Measurements from ENCODE around the gene TMBIM1.
A peak's percentile ranks its signal among the peaks of the same experiment; 100 is the strongest.

TMBIM1 gene

DNA sequence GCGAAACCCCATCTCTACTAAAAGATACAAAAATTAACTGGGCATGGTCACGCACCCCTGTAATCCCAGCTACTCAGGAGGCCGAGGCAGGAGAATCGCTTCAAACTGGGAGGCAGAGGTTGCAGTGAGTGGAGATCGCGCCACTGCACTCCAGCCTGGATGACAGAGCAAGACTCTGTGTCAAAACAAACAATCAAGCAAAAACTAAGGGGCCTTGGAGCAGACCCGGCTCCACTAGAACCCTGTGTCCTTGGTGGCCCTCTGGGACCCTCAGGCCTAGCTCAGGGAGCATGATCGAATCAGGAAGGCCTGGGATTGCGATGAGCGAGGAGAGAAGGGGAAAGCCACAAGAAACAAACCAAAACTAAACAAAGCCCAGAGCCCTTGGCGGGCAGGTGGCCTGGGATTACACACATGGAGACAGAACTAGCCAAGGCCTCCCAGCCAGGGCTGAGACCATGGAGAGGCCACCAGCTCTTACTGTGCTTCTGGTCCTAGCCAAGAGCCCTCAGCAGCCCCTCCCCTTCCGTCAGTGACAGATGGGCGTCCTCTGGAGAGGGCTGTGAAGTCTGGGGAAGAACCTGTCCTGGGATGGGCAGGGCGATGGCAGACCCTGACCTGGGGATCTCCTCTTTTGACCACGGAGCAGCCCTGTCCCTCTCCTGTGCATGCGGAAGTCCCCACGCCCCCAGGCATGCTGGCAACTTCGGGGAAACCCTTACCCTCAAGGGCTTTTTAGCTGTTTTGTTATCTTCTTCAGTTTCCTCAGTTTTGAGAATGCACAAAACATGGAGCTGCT is 36.9 kb upstream of the TMBIM1 start:
- Histone ChIP-seq H3K27ac (ENCODE audit: extremely low read depth, low read depth, low read length) (no peak overlapping the region), H3K36me3 (ENCODE audit: control insufficient read depth in 2 of 2, insufficient read depth in 1 of 2, low read length in 2 of 2) (no peaks in the 10 kb centered on the region), H3K4me1 (ENCODE audit: control insufficient read depth, insufficient read depth, low read length) (peaks cover 4% of the 10 kb centered on the region), H3K4me3 (ENCODE audit: low read depth, low read length) (no peak overlapping the region), H3K9me3 (ENCODE audit: control insufficient read depth, insufficient read depth, low read depth, low read length) (no peaks in the 10 kb centered on the region)
- ChIA-PET CTCF (interaction anchor here (0.6 to 1.2 kb wide), 3 partner anchors 10 to 54 kb away, joined by 3 to 4 read pairs (median 3); no protein-coding TSS in a partner anchor), POLR2A (no interaction called here)
- TF ChIP-seq, protein P1, sequence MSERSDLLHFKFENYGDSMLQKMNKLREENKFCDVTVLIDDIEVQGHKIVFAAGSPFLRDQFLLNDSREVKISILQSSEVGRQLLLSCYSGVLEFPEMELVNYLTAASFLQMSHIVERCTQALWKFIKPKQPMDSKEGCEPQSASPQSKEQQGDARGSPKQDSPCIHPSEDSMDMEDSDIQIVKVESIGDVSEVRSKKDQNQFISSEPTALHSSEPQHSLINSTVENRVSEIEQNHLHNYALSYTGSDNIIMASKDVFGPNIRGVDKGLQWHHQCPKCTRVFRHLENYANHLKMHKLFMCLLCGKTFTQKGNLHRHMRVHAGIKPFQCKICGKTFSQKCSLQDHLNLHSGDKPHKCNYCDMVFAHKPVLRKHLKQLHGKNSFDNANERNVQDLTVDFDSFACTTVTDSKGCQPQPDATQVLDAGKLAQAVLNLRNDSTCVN (tag by site-specific recombination; optimal IDR thresholded peaks at IDR 0.05): no peak
- no peak for TF ChIP-seq ZNF19 (tag by site-specific recombination; IDR thresholded peaks at IDR 0.05; ENCODE audit: low read depth)
- TF ChIP-seq KLF1 (tag by site-specific recombination; IDR thresholded peaks at IDR 0.05): no peak
- no peak for TF ChIP-seq ZXDB (tag by site-specific recombination; IDR thresholded peaks at IDR 0.05)
- TF ChIP-seq, protein P2, sequence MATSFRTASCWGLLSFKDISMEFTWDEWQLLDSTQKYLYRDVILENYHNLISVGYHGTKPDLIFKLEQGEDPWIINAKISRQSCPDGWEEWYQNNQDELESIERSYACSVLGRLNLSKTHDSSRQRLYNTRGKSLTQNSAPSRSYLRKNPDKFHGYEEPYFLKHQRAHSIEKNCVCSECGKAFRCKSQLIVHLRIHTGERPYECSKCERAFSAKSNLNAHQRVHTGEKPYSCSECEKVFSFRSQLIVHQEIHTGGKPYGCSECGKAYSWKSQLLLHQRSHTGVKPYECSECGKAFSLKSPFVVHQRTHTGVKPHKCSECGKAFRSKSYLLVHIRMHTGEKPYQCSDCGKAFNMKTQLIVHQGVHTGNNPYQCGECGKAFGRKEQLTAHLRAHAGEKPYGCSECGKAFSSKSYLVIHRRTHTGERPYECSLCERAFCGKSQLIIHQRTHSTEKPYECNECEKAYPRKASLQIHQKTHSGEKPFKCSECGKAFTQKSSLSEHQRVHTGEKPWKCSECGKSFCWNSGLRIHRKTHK (tag by site-specific recombination; IDR thresholded peaks at IDR 0.05): no peak
- TF ChIP-seq MEIS1 (CRISPR knock-in tag; IDR thresholded peaks at IDR 0.05; ENCODE audit: borderline replicate concordance): no peak
- no peak for TF ChIP-seq HOXA7 (CRISPR knock-in tag; IDR thresholded peaks at IDR 0.05; ENCODE audit: borderline replicate concordance)
- no peak for TF ChIP-seq EGR2 (tag by site-specific recombination; IDR thresholded peaks at IDR 0.05; ENCODE audit: low read depth)
- TF ChIP-seq ZNF223 (tag by site-specific recombination; IDR thresholded peaks at IDR 0.05): no peak
- TF ChIP-seq ZFP69B (tag by site-specific recombination; IDR thresholded peaks at IDR 0.05): no peak
- TF ChIP-seq ZSCAN23 (tag by site-specific recombination; IDR thresholded peaks at IDR 0.05): no peak

DNA sequence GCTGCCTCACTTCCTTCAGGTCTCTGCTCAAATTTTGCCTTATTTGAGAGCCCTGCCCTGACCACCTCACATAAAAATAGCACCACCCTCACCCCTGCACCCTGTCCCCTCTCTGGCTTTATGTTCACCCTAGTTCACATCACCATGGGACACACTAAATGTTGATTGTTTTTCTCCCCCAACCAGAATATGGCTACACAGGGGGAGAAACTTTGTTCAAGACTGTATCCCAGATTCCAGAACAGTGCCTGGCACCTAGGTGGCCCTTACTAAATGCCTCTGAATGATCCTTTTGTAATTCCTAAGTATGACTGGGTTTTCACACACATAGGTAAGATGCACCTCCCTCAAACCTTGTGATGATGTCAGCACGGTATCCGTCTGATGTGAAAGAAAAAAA is 36.0 kb upstream of the TMBIM1 start:
- ChIA-PET POLR2A (no interaction called here), CTCF (no interaction called here)
- Histone ChIP-seq H3K4me3 (ENCODE audit: low read depth, low read length) (no peak overlapping the region), H3K36me3 (ENCODE audit: control insufficient read depth in 2 of 2, insufficient read depth in 1 of 2, low read length in 2 of 2) (no peaks in the 10 kb centered on the region), H3K9me3 (ENCODE audit: control insufficient read depth, insufficient read depth, low read depth, low read length) (no peaks in the 10 kb centered on the region), H3K4me1 (ENCODE audit: control insufficient read depth, insufficient read depth, low read length) (peaks cover 7% of the 10 kb centered on the region), H3K27ac (ENCODE audit: extremely low read depth, low read depth, low read length) (no peak overlapping the region)
- TF ChIP-seq, protein P3, sequence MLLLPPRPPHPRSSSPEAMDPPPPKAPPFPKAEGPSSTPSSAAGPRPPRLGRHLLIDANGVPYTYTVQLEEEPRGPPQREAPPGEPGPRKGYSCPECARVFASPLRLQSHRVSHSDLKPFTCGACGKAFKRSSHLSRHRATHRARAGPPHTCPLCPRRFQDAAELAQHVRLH (tag by site-specific recombination; IDR thresholded peaks at IDR 0.05): no peak
- TF ChIP-seq, protein P2 (tag by site-specific recombination; IDR thresholded peaks at IDR 0.05): no peak

DNA sequence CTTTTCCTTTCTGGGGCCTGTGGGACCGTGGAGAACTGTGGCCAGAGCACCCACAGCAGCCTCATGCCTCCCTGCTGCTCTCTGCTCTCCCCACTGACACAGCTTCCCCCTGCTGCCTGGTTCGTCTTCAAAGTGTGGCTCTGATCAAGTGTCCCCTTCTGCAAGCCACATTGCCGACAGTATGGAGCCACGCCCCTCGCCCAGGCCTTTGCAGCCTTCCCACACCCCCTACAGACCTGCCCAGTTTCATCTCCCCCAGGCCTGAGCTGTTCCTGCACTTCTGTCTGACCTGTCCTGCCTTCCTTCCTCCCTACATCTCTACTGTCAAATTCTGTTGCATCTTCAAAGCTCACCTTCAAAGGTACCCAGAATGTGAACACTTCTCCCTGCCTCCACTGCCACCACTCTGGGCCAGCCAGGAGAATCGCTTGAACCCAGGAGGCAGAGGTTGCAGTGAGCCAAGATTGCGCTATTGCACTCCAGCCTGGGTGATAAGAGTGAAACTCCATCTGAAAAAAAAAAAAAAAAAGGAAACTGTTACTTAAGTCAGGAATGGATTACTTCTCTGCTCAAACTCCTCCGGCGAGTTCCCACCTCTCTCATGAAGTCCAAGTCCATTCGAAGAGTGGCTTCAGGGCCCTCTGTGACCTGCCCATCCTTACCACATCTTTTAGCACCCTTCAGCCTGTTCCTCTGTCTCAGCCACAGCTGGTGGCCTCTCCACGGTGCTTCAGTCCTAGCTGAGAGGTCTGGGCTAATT is 35.3 kb upstream of the TMBIM1 start:
- ChIA-PET CTCF (no interaction called here), POLR2A (no interaction called here)
- no peak for TF ChIP-seq ZNF48 (tag by site-specific recombination; IDR thresholded peaks at IDR 0.05)
- peak; percentile 53; the same call in 1 of the 2 replicates for TF ChIP-seq KLF9 (tag by site-specific recombination; IDR thresholded peaks at IDR 0.05; ENCODE audit: low read depth)
- TF ChIP-seq, protein P4, sequence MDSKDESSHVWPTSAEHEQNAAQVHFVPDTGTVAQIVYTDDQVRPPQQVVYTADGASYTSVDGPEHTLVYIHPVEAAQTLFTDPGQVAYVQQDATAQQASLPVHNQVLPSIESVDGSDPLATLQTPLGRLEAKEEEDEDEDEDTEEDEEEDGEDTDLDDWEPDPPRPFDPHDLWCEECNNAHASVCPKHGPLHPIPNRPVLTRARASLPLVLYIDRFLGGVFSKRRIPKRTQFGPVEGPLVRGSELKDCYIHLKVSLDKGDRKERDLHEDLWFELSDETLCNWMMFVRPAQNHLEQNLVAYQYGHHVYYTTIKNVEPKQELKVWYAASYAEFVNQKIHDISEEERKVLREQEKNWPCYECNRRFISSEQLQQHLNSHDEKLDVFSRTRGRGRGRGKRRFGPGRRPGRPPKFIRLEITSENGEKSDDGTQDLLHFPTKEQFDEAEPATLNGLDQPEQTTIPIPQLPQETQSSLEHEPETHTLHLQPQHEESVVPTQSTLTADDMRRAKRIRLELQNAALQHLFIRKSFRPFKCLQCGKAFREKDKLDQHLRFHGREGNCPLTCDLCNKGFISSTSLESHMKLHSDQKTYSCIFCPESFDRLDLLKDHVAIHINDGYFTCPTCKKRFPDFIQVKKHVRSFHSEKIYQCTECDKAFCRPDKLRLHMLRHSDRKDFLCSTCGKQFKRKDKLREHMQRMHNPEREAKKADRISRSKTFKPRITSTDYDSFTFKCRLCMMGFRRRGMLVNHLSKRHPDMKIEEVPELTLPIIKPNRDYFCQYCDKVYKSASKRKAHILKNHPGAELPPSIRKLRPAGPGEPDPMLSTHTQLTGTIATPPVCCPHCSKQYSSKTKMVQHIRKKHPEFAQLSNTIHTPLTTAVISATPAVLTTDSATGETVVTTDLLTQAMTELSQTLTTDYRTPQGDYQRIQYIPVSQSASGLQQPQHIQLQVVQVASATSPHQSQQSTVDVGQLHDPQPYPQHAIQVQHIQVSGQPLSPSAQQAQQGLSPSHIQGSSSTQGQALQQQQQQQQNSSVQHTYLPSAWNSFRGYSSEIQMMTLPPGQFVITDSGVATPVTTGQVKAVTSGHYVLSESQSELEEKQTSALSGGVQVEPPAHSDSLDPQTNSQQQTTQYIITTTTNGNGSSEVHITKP (tag by site-specific recombination; IDR thresholded peaks at IDR 0.05): peak; percentile 42; the same call in 1 of the 2 replicates
- H3K27ac ChIP-seq (ENCODE audit: extremely low read depth, low read depth, low read length): no peak overlapping the region
- peaks cover 7% of the 10 kb centered on the region for H3K4me1 ChIP-seq (ENCODE audit: control insufficient read depth, insufficient read depth, low read length)
- H3K9me3 ChIP-seq (ENCODE audit: control insufficient read depth, insufficient read depth, low read depth, low read length): no peaks in the 10 kb centered on the region
- H3K4me3 ChIP-seq (ENCODE audit: low read depth, low read length): no peak overlapping the region
- H3K36me3 ChIP-seq (ENCODE audit: control insufficient read depth in 2 of 2, insufficient read depth in 1 of 2, low read length in 2 of 2): no peaks in the 10 kb centered on the region
